SU-DHL-6 (cell line): ENCODE results near the gene CMTM6.

Experiments used
- H2AFZ ChIP-seq: fragments of 200-600 bp; sonication (generic); 2 replicates; pipeline ENCODE4 v1.6.1; 2014; ENCODE audit warnings: low read depth, mild to moderate bottlenecking, moderate library complexity, mixed read lengths, antibody characterized with exemption, low read length; ENCODE audit not compliant: severe bottlenecking
- H3F3A ChIP-seq: fragments of 200-600 bp; shearing (Covaris generic); 2 replicates; pipeline ENCODE4 v1.6.0; 2016; ENCODE audit warnings: antibody characterized with exemption, mild to moderate bottlenecking; ENCODE audit not compliant: insufficient read depth
- H3K27ac ChIP-seq: fragments of 200-600 bp; sonication (generic); 2 replicates; pipeline ENCODE4 v1.5.1; 2016; ENCODE audit warnings: low read depth, mild to moderate bottlenecking, low read length, moderate library complexity, mixed read lengths
- H3K27me3 ChIP-seq: fragments of 200-600 bp; sonication (generic), shearing (Covaris generic); 2 replicates; pipeline ENCODE4 v1.6.0; 2014; ENCODE audit warnings: mild to moderate bottlenecking, low read length
- H3K36me3 ChIP-seq: fragments of 200-600 bp; sonication (generic); 2 replicates; pipeline ENCODE4 v1.6.1; 2014; ENCODE audit warnings: mild to moderate bottlenecking, low read length, mixed read lengths
- H3K4me2 ChIP-seq: fragments of 300-600, 200-600 bp; shearing (Covaris generic), sonication (generic); 2 replicates; pipeline ENCODE4 v1.6.0; 2014; ENCODE audit warnings: low read length, low read depth, mild to moderate bottlenecking; ENCODE audit not compliant: poor library complexity, severe bottlenecking
- H3K4me3 ChIP-seq: fragments of 200-600 bp; sonication (generic); 2 replicates; pipeline ENCODE4 v1.5.1; 2014; ENCODE audit warnings: antibody characterized with exemption, low read length, mild to moderate bottlenecking, mixed read lengths; ENCODE audit not compliant: insufficient read depth, poor library complexity, severe bottlenecking
- H3K79me2 ChIP-seq: fragments of 200-600 bp; sonication (generic); 2 replicates; pipeline ENCODE4 v1.6.1; 2014; ENCODE audit warnings: mild to moderate bottlenecking, low read length, moderate library complexity; ENCODE audit not compliant: insufficient read depth
- H3K9ac ChIP-seq: fragments of 200-600 bp; sonication (generic); 2 replicates; pipeline ENCODE4 v1.7.0; 2014; ENCODE audit warnings: mild to moderate bottlenecking, low read length
- H3K9me2 ChIP-seq: fragments of 200-600 bp; sonication (generic); replicated peaks from 2 replicates; pipeline ENCODE4 v1.6.1; 2014; ENCODE audit warnings: low read length; ENCODE audit not compliant: insufficient read depth
- H3K9me3 ChIP-seq: fragments of 200-600 bp; sonication (generic); 2 replicates; pipeline ENCODE4 v1.6.1; 2014; ENCODE audit warnings: low read length, mixed read lengths; ENCODE audit not compliant: insufficient read depth
- H4K20me1 ChIP-seq: fragments of 200-600 bp; sonication (generic); 2 replicates; pipeline ENCODE4 v1.6.1; 2014; ENCODE audit warnings: low read depth, mild to moderate bottlenecking, antibody characterized with exemption, low read length, moderate library complexity, mixed read lengths
- CTCF ChIP-seq: fragments of 200-600 bp; sonication (generic); IDR thresholded peaks from one replicate; pipeline ENCODE4 v1.5.1; 2017; ENCODE audit warnings: antibody characterized with exemption, mild to moderate bottlenecking, low read length, moderate library complexity; ENCODE audit not compliant: insufficient read depth, poor library complexity, severe bottlenecking
- EZH2phosphoT487 ChIP-seq: fragments of 200-600 bp; sonication (generic), shearing (Covaris generic); conservative IDR thresholded peaks from 2 replicates; pipeline ENCODE4 v1.6.1; 2018; ENCODE audit warnings: mild to moderate bottlenecking, antibody characterized with exemption, low read length, moderate library complexity, mixed read lengths

Gene CMTM6

GRCh38 chr3:32450426-32450825 is 52.2 kb downstream of the CMTM6 start:
- Histone ChIP-seq H3K27ac (no peak overlapping the region), H3K79me2 (no peaks in the 10 kb centered on the region), H3K27me3 (no peaks in the 10 kb centered on the region), H3K4me3 (no peak overlapping the region), H3F3A (no peaks in the 10 kb centered on the region), H3K36me3 (no peaks in the 10 kb centered on the region), H3K4me2 (no peak overlapping the region), H2AFZ (no peak overlapping the region), H3K9me2 (no peaks in the 10 kb centered on the region), H4K20me1 (no peaks in the 10 kb centered on the region; the same call in 1 of the 2 replicates), H3K9me3 (no peaks in the 10 kb centered on the region), H3K9ac (no peak overlapping the region)
- no peak for TF ChIP-seq CTCF
- no peak for TF ChIP-seq EZH2phosphoT487

- Histone ChIP-seq H3K79me2 (no peaks in the 10 kb centered on the region), H3K27ac (no peak overlapping the region), H3K27me3 (no peaks in the 10 kb centered on the region), H3K9me3 (no peaks in the 10 kb centered on the region), H3K9ac (no peak overlapping the region), H4K20me1 (no peaks in the 10 kb centered on the region; the same call in 1 of the 2 replicates), H3K36me3 (no peaks in the 10 kb centered on the region), H3K4me3 (no peak overlapping the region), H2AFZ (no peak overlapping the region), H3K4me2 (no peak overlapping the region), H3F3A (no peaks in the 10 kb centered on the region), H3K9me2 (no peaks in the 10 kb centered on the region)
- TF ChIP-seq EZH2phosphoT487 (no peak), CTCF (no peak)
Observed at GRCh38 chr3:32449691-32450090, 53.0 kb downstream of the CMTM6 start.

- Histone ChIP-seq H3K79me2 (no peaks in the 10 kb centered on the region), H3F3A (no peaks in the 10 kb centered on the region), H4K20me1 (no peaks in the 10 kb centered on the region; the same call in 1 of the 2 replicates), H3K4me3 (no peak overlapping the region), H3K27me3 (no peaks in the 10 kb centered on the region), H3K9me2 (no peaks in the 10 kb centered on the region), H3K9ac (no peak overlapping the region), H3K4me2 (no peak overlapping the region), H2AFZ (no peak overlapping the region), H3K9me3 (no peaks in the 10 kb centered on the region), H3K27ac (no peak overlapping the region), H3K36me3 (no peaks in the 10 kb centered on the region)
- TF ChIP-seq EZH2phosphoT487 (no peak), CTCF (no peak)
Observed at GRCh38 chr3:32448686-32449474, 53.8 kb downstream of the CMTM6 start.
